HepG2 (cell line): ENCODE results near the gene ABCB9. TPM values are rescaled to one million over a fixed set of nuclear protein-coding genes. Genes with fewer than 3 reads are reported as not detected.

ENCODE experiments used
- ATAC-seq: fragments of 200-7000 bp; cut with Tn5 transposase; 3 replicates; pipeline ENCODE4 v1.9.1; 2020; ENCODE audit warnings: mild to moderate bottlenecking, moderate library complexity
- BruUV-seq: library from RNA; stranded (reverse); fragments of 400-500 nt; replicated peaks from 2 replicates; lab custom pipeline; 2021; lab: Mats Ljungman, UMichigan
- CTCF ChIA-PET: fragments of 300-600 bp; formaldehyde crosslinking; extraction: SDS; loops from one replicate; lab custom pipeline; 2021; ENCODE audit warnings: low total read pairs, inconsistent platforms, low intra/inter-chr PET ratio; lab: Yijun Ruan, JAX
- POLR2A ChIA-PET: fragments of 350-600 bp; sonication (Branson Sonifier 250); formaldehyde crosslinking; loops from one replicate; lab custom pipeline; 2020; ENCODE audit warnings: antibody characterized with exemption, inconsistent platforms; lab: Yijun Ruan, JAX
- DNase-seq: peaks from one replicate; pipeline ENCODE4 v3.0.0-alpha.2; 2015; ENCODE audit warnings: low spot score
- FAIRE-seq: peaks from 3 replicates; lab custom pipeline; 2011; peaks lifted over from hg19 to GRCh38; lab: Jason Lieb, UNC
- H2AFZ ChIP-seq: one replicate; pipeline ENCODE4 v1.6.1; 2011; ENCODE audit warnings: low read length, inconsistent platforms
- H3K27ac ChIP-seq: fragments of 300-600 bp; 3 replicates; pipeline ENCODE4 v1.8.0; 2011; ENCODE audit warnings: mixed run types, mild to moderate bottlenecking, mixed read lengths, low read length, inconsistent platforms; ENCODE audit not compliant: insufficient read depth; ENCODE audit errors: extremely low read length
- H3K27me3 ChIP-seq, 2 experiments: fragments of 200-600 bp in 1 of 2; 2 replicates in 1 of 2; 3 replicates in 1 of 2; pipeline versions ENCODE4 v1.6.0 to v1.8.0; 2011; ENCODE audit warnings: low read length in 2 of 2, mild to moderate bottlenecking in 2 of 2, moderate library complexity in 2 of 2, inconsistent platforms in 1 of 2; ENCODE audit not compliant: insufficient read depth in 2 of 2, control insufficient read depth in 1 of 2
- H3K36me3 ChIP-seq, 2 experiments: fragments of 200-600 bp in 1 of 2; replicated peaks in 1 of 2; 2 replicates in 1 of 2; 3 replicates in 1 of 2; pipeline versions ENCODE4 v1.5.1 to v1.8.0; 2011; ENCODE audit warnings: low read length in 2 of 2, inconsistent platforms in 1 of 2; ENCODE audit not compliant: insufficient read depth in 2 of 2, control insufficient read depth in 1 of 2
- H3K4me1 ChIP-seq: 2 replicates; pipeline ENCODE4 v1.5.1; 2012; ENCODE audit warnings: low read length, inconsistent platforms; ENCODE audit not compliant: insufficient read depth
- H3K4me2 ChIP-seq: 2 replicates; pipeline ENCODE4 v1.6.0; 2011; ENCODE audit warnings: low read depth, low read length, inconsistent platforms
- H3K4me3 ChIP-seq, 3 experiments: fragments of 200-600 bp in 1 of 3; sonication (generic), shearing (Covaris generic) in 1 of 3; replicated peaks in 1 of 3; 2 replicates each; pipeline ENCODE4 v1.5.1; 2011 to 2016; ENCODE audit warnings: low read length in 3 of 3, inconsistent platforms in 2 of 3, low read depth in 2 of 3, mild to moderate bottlenecking in 2 of 3, control low read depth in 1 of 3, mixed read lengths in 1 of 3; ENCODE audit not compliant: insufficient read depth in 1 of 3
- H3K79me2 ChIP-seq: one replicate; pipeline ENCODE4 v1.6.1; 2011; ENCODE audit warnings: low read length, inconsistent platforms; ENCODE audit not compliant: insufficient read depth
- H3K9ac ChIP-seq: 2 replicates; pipeline ENCODE4 v1.6.0; 2011; ENCODE audit warnings: mild to moderate bottlenecking, low read depth, low read length, inconsistent platforms; ENCODE audit not compliant: insufficient read depth
- H3K9me3 ChIP-seq: 2 replicates; pipeline ENCODE4 v1.5.1; 2012; ENCODE audit warnings: mild to moderate bottlenecking, low read length
- H4K20me1 ChIP-seq: 2 replicates; pipeline ENCODE4 v1.6.0; 2011; ENCODE audit warnings: inconsistent platforms, mild to moderate bottlenecking, low read length, moderate library complexity; ENCODE audit not compliant: insufficient read depth
- EZH2 ChIP-seq: conservative IDR thresholded peaks from 2 replicates; pipeline ENCODE4 v1.6.1; 2012; ENCODE audit warnings: mild to moderate bottlenecking, low read depth, low read length, moderate library complexity
- GZF1 ChIP-seq: sonication (generic); formaldehyde crosslinking; IDR thresholded peaks from 2 replicates; pipeline ENCODE4 v1.5.1; 2020; ENCODE audit warnings: mild to moderate bottlenecking, missing genetic modification reagents
- IRF2 ChIP-seq: IDR thresholded peaks from 2 replicates; pipeline ENCODE4 v1.6.1; 2018; ENCODE audit warnings: missing genetic modification reagents, missing compliant biosample characterization
- NR2F1 ChIP-seq, 2 experiments: fragments of 450-650 bp in 1 of 2; formaldehyde crosslinking in 1 of 2; IDR thresholded peaks; 2 replicates each; pipeline versions ENCODE4 v1.5.0 to v1.6.1; 2016 to 2020; ENCODE audit warnings: mild to moderate bottlenecking in 1 of 2, missing compliant biosample characterization in 1 of 2, missing genetic modification reagents in 1 of 2, moderate library complexity in 1 of 2
- RAD21 ChIP-seq: fragments of 450-650 bp; formaldehyde crosslinking; IDR thresholded peaks from 2 replicates; pipeline ENCODE4 v1.5.0; 2020; ENCODE audit warnings: mild to moderate bottlenecking
- SRY ChIP-seq: sonication (generic); formaldehyde crosslinking; IDR thresholded peaks from 2 replicates; pipeline ENCODE4 v1.8.0; 2022; ENCODE audit warnings: mild to moderate bottlenecking, missing genetic modification reagents
- YEATS4 ChIP-seq: sonication (generic); formaldehyde crosslinking; IDR thresholded peaks from 2 replicates; pipeline ENCODE4 v1.4.0; 2020; ENCODE audit warnings: missing genetic modification reagents, borderline replicate concordance
- ZFP90 ChIP-seq: sonication (generic); formaldehyde crosslinking; IDR thresholded peaks from 2 replicates; pipeline ENCODE4 v1.8.0; 2022; ENCODE audit warnings: missing genetic modification reagents, mild to moderate bottlenecking, inconsistent platforms, borderline replicate concordance
- ZFX ChIP-seq: sonication (generic); formaldehyde crosslinking; IDR thresholded peaks from 2 replicates; pipeline ENCODE4 v1.4.0; 2020; ENCODE audit warnings: mild to moderate bottlenecking, low read depth, missing genetic modification reagents, moderate library complexity
- ZFY ChIP-seq: sonication (generic); formaldehyde crosslinking; IDR thresholded peaks from 2 replicates; pipeline ENCODE4 v1.4.0; 2020; ENCODE audit warnings: missing genetic modification reagents
- ZNF263 ChIP-seq: sonication (generic); formaldehyde crosslinking; IDR thresholded peaks from 2 replicates; pipeline ENCODE4 v1.4.0; 2020; ENCODE audit warnings: missing genetic modification reagents
- ZNF333 ChIP-seq: sonication (generic); formaldehyde crosslinking; IDR thresholded peaks from 2 replicates; pipeline ENCODE4 v1.4.0; 2020; ENCODE audit warnings: mild to moderate bottlenecking, missing genetic modification reagents, borderline replicate concordance
- ZNF33A ChIP-seq: sonication (generic); formaldehyde crosslinking; IDR thresholded peaks from 2 replicates; pipeline ENCODE4 v1.5.1; 2020; ENCODE audit warnings: missing genetic modification reagents, mild to moderate bottlenecking, moderate library complexity, borderline replicate concordance
- ZNF343 ChIP-seq: sonication (generic); formaldehyde crosslinking; IDR thresholded peaks from 2 replicates; pipeline ENCODE4 v1.4.0; 2020; ENCODE audit warnings: mild to moderate bottlenecking, missing genetic modification reagents
- WGBS: methylation state at CpG from one replicate; pipeline ENCODE4 v1.1.6; 2017; ENCODE audit warnings: low lambda C conversion rate; 5-methylcytosine and 5-hydroxymethylcytosine counted together
- in situ Hi-C: cut with HindIII; loops from 2 replicates; pipeline ENCODE4 v1.10.0; 2017; ENCODE audit warnings: low pct_unique_long_range_greater_than_20kb; ENCODE audit not compliant: extremely low pct_ligation_motif_present
- intact Hi-C: fragments of 100-400 bp; cut with micrococcal nuclease; formaldehyde crosslinking; loops from one replicate; pipeline ENCODE4 v1.10.0; 2022; ENCODE audit not compliant: unreplicated experiment
- polyA plus RNA-seq, 8 experiments: library from polyadenylated mRNA; depleted of rRNA in 3 of 8; stranded (reverse) in 7 of 8; unstranded in 1 of 8; fragments of >200 nt; fragmentation: Illumina TruSeq in 4 of 8; extraction: Trizol in 4 of 8; gene quantifications; 2 replicates each; pipeline versions ENCODE4 v1.2.1 to v1.2.3, GENCODE V29; 2011 to 2016; ENCODE audit warnings: low read depth in 4 of 8, missing spikeins in 1 of 8, mixed read lengths in 1 of 8; ENCODE audit not compliant: insufficient read depth in 1 of 8
- total RNA-seq, 5 experiments: library from RNA; depleted of rRNA; stranded (reverse); fragments of >200 nt; fragmentation: Illumina TruSeq; extraction: Trizol; gene quantifications; 2 replicates each; pipeline ENCODE4 v1.2.3, GENCODE V29; 2016; ENCODE audit warnings: low read depth in 1 of 5
- TF ChIP-seq, protein P1 (sequence below): sonication (generic); formaldehyde crosslinking; IDR thresholded peaks from 2 replicates; pipeline ENCODE4 v1.4.0; 2020; ENCODE audit warnings: mild to moderate bottlenecking, missing genetic modification reagents
- TF ChIP-seq, protein P2 (sequence below): sonication (generic); formaldehyde crosslinking; IDR thresholded peaks from 2 replicates; pipeline ENCODE4 v1.5.0; 2020; ENCODE audit warnings: missing genetic modification reagents, mild to moderate bottlenecking, borderline replicate concordance

The ABCB9 gene
- total and polyA plus RNA-seq, 2 of the 13 experiments (the other 11 are each of a cell fraction or from before 2014, with no cell fraction given), result 5.1 to 6.0 TPM

DNA sequence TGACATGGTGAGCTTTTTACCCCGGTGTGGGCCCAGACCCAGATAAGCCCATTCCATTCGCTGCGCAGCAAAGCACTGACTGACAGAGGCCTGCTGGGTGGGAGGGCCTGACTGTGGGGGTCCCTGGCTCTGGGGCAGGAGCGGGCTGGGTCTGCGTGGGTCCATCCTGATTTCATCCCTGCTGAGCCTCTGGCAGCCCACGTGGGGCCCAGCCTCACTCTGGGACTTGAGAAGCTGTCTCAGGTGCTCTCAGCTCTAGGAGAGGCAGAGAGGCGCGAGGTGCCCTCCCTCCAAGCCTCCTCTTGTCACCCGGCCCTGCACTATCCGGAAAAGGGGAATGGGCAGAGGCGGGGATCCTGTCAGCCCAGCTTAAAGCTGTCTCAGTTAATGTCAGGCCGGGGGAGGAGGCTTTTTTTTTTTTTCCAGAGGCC is 927 bp downstream of the ABCB9 start:
- BruUV-seq, result no TSS peak
- Histone ChIP-seq H3K27me3 (no peaks in the 10 kb centered on the region), H4K20me1 (no peaks in the 10 kb centered on the region), H3K4me2 (peak overlapping the region; percentile 98), H3K36me3 (no peaks in the 10 kb centered on the region), H3K4me1 (peaks cover 47% of the 10 kb centered on the region), H3K27ac (no peak overlapping the region), H2AFZ (no peak overlapping the region), H3K79me2 (no peaks in the 10 kb centered on the region), H3K9ac (peak overlapping the region; percentile 54), H3K4me3 (peak overlapping the region; percentile 74 to 82 (median 82)), H3K9me3 (no peaks in the 10 kb centered on the region)
- DNase-seq, result no peak
- WGBS, result 16% methylated on average over 7 of the region's 12 CpGs
- TF ChIP-seq IRF2 (CRISPR knock-in tag) (no peak), ZNF333 (CRISPR knock-in tag) (no peak), SRY (no peak)
- TF ChIP-seq, protein P1, sequence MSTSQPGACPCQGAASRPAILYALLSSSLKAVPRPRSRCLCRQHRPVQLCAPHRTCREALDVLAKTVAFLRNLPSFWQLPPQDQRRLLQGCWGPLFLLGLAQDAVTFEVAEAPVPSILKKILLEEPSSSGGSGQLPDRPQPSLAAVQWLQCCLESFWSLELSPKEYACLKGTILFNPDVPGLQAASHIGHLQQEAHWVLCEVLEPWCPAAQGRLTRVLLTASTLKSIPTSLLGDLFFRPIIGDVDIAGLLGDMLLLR (CRISPR knock-in tag), result 0 out of 2 replicates have a peak, but pooled peaks have one; percentile 30
- no peak for FAIRE-seq
- POLR2A ChIA-PET, result interaction anchor here (1.1 to 3.7 kb wide), 5 partner anchors 10 to 268 kb away, joined by 3 to 43 read pairs (median 5); partner anchors contain the start of genes MPHOSPH9, MTRFR and OGFOD2
- intact Hi-C loops (loop anchor here (5.0 kb wide), 1 partner anchor 267 kb away; the partner anchor contains the start of genes MPHOSPH9 and MTRFR), in situ Hi-C loops (no loop called here)
- peak; percentile 49 for ATAC-seq
- CTCF ChIA-PET, result no interaction called here

DNA sequence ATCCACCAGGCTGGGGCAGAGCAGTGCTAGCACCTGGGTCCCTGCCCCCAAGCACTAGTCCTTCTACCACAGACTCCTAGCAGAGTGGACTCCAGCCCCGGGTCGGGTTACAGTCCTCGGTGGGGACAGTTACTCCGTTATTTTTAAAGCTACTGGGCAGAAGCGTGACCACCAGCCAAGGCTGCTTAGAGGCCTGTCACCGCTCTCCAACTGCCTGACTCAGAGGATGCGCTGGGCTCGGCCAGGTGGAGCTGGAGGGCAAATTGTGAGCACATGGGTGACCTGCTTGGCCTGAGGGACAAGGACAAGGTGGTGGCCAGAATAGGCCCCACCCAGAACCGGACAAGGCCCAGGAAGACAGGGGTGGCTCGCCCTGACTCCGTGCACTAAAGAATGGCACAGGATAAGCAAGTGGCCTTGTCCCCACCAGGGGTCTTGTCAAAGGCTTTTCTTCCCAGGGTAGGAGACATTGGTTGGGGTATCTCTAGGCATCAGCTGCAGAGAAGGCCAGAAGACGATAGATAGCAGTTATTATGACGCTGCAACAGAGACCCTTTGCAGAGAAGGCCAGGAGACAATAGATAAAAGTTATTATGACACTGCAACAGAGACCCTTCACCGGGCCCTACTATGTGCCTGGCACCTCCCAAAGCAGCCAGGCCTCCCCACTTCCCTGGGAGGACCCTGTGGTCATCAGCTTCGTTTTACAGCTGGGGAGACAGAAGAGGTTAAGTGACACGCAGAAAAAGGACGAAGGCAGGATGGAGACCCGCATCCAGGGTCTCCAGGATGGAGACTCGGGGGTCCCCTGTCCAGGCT is 1.6 kb downstream of the ABCB9 start:
- no peaks in the 10 kb centered on the region for H3K9me3 ChIP-seq
- H3K9ac ChIP-seq, result peak overlapping the region; percentile 54
- CTCF ChIA-PET, result no interaction called here
- no peaks in the 10 kb centered on the region for H4K20me1 ChIP-seq
- DNase-seq, result peak; percentile 54
- WGBS, result 40% methylated on average over 17 of the region's 19 CpGs
- intact Hi-C loops, result loop anchor here (5.0 kb wide), 1 partner anchor 268 kb away; the partner anchor contains the start of genes MPHOSPH9 and MTRFR
- ATAC-seq, result peak; percentile 68
- no peak overlapping the region for H2AFZ ChIP-seq
- H3K4me2 ChIP-seq, result peak overlapping the region; percentile 98
- FAIRE-seq, result no peak
- H3K79me2 ChIP-seq, result no peaks in the 10 kb centered on the region
- H3K27me3 ChIP-seq, result no peaks in the 10 kb centered on the region
- peaks cover 47% of the 10 kb centered on the region for H3K4me1 ChIP-seq
- in situ Hi-C loops, result no loop called here
- no TSS peak for BruUV-seq
- POLR2A ChIA-PET, result interaction anchor here (1.1 to 3.7 kb wide), 3 partner anchors 10 to 97 kb away, joined by 3 to 43 read pairs (median 4); partner anchors contain the start of gene OGFOD2
- no peaks in the 10 kb centered on the region; a peak in 2 of 5 replicates for H3K36me3 ChIP-seq
- no peak overlapping the region for H3K27ac ChIP-seq
- peak overlapping the region; percentile 74 to 82 (median 82); a peak in 5 of 6 replicates for H3K4me3 ChIP-seq
- TF ChIP-seq, protein P2, sequence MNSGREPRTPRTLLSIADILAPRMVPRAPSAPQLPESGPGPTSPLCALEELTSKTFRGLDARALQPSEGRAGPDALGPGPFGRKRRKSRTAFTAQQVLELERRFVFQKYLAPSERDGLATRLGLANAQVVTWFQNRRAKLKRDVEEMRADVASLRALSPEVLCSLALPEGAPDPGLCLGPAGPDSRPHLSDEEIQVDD (CRISPR knock-in tag), result no peak
- TF ChIP-seq ZNF343 (CRISPR knock-in tag), result no peak
- peak; percentile 59; the same call in 1 of the 2 replicates for TF ChIP-seq ZFX (CRISPR knock-in tag)
- TF ChIP-seq ZNF263 (CRISPR knock-in tag), result peak; percentile 47
- TF ChIP-seq ZFY (CRISPR knock-in tag), result peak; percentile 53; the same call in 1 of the 2 replicates
- no peak for TF ChIP-seq YEATS4 (CRISPR knock-in tag)
- TF ChIP-seq RAD21, result peak; percentile 22; the same call in 1 of the 2 replicates
- TF ChIP-seq ZNF33A (CRISPR knock-in tag), result no peak
- no peak for TF ChIP-seq GZF1
- 0 out of 2 replicates have a peak, but pooled peaks have one; percentile 46 for TF ChIP-seq ZFP90
- TF ChIP-seq EZH2, result no peak
- no peak for TF ChIP-seq NR2F1 (CRISPR knock-in tag; IDR thresholded peaks at IDR 0.05)
